Uterus (tissue), 2 donors: Measurements from ENCODE around the gene EI24.

ENCODE experiments used
- CTCF ChIP-seq, 4 experiments: fragments of 200-600 bp in 2 of 4; fragments of 450-650 bp in 2 of 4; sonication (generic) in 2 of 4; IDR thresholded peaks; one replicate each; pipeline ENCODE4 v1.5.1; 2016 to 2019; ENCODE audit warnings: antibody characterized with exemption in 4 of 4, mild to moderate bottlenecking in 2 of 4, moderate library complexity in 1 of 4
- POLR2A ChIP-seq, 2 donors: fragments of 450-650 bp; IDR thresholded peaks; one replicate each; pipeline ENCODE4 v1.6.1; 2016; ENCODE audit warnings: antibody characterized with exemption in 2 of 2, mild to moderate bottlenecking in 1 of 2, moderate library complexity in 1 of 2

GRCh38 chr11:125625225-125625629, 56.0 kb downstream of the EI24 start:
- TF ChIP-seq CTCF (IDR thresholded peaks at IDR 0.05) (no peak), POLR2A (IDR thresholded peaks at IDR 0.05) (no peak)
